ENCODE measurements around the gene NOTCH1.

DNA sequence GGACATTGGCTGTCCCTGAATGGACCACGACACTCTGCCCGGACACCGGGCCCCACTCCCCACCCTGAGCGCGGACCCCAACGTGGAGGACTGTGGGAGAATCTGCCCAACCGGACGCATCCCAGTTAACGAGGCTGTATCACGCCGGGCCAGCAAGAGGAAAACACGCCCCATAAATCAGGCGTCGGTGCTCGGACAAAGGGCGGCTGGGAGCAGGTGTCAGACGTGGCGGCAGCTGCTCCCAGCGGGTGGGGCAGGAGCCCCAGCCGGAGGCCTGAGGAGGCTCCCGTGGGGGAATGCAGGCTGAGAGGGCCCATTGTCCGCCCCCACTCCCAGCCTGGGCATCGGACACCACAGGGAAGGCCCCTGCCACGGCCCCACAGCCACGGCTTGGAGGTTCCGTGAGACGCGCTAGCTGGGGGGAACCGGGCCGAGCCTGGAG is 19.2 kb downstream of the NOTCH1 start:
- TF ChIP-seq CTCF (IDR thresholded peaks at IDR 0.05) (no peak), POLR2A (IDR thresholded peaks at IDR 0.05) (no peak)
